Astrocyte (in vitro differentiated cells and primary cell): ENCODE results near the gene PRDM15.

Experiments
- EZH2 ChIP-seq: IDR thresholded peaks from 2 replicates; pipeline ENCODE4 v1.6.1; 2012; ENCODE audit warnings: mild to moderate bottlenecking, low read length, inconsistent platforms; ENCODE audit not compliant: insufficient read depth
- TF ChIP-seq, protein P1 (sequence below): IDR thresholded peaks from 2 replicates; pipeline ENCODE4 v1.5.1; 2011; ENCODE audit warnings: low read depth, mild to moderate bottlenecking, inconsistent platforms, low read length, moderate library complexity; ENCODE audit not compliant: insufficient read depth

DNA sequence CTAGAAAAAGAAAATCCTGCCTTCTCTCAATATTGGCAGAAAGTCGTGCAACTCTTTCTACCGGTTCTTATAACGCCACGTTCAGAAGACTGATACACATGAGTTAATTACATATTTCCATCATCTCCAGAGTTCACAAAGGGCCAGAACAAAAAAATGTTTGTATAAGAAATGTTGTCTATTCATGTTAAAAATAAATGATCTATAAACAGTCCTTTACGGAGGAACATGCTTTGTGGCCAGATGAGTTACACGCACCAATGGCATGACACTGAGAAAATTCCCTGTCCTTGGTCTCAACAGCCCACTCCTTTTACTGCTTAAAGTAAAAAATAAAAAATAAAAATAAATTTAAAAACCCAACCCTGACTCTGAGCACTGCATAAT, 45.2 kb upstream of the PRDM15 start:
- no peak for TF ChIP-seq EZH2
- TF ChIP-seq, protein P1, sequence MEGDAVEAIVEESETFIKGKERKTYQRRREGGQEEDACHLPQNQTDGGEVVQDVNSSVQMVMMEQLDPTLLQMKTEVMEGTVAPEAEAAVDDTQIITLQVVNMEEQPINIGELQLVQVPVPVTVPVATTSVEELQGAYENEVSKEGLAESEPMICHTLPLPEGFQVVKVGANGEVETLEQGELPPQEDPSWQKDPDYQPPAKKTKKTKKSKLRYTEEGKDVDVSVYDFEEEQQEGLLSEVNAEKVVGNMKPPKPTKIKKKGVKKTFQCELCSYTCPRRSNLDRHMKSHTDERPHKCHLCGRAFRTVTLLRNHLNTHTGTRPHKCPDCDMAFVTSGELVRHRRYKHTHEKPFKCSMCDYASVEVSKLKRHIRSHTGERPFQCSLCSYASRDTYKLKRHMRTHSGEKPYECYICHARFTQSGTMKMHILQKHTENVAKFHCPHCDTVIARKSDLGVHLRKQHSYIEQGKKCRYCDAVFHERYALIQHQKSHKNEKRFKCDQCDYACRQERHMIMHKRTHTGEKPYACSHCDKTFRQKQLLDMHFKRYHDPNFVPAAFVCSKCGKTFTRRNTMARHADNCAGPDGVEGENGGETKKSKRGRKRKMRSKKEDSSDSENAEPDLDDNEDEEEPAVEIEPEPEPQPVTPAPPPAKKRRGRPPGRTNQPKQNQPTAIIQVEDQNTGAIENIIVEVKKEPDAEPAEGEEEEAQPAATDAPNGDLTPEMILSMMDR, result no peak
